ENCODE results near the gene C4B. TPM values are rescaled to one million over a fixed set of nuclear protein-coding genes. Genes with fewer than 3 reads are reported as not detected.
"Not testable (repeated sequence)": the region's sequence is repeated elsewhere in the genome, so short reads cannot be mapped to it uniquely, and the experiment has no call there.

The C4B gene
- total RNA-seq, 1 experiment from 2014 or later = 6.3 TPM

DNA sequence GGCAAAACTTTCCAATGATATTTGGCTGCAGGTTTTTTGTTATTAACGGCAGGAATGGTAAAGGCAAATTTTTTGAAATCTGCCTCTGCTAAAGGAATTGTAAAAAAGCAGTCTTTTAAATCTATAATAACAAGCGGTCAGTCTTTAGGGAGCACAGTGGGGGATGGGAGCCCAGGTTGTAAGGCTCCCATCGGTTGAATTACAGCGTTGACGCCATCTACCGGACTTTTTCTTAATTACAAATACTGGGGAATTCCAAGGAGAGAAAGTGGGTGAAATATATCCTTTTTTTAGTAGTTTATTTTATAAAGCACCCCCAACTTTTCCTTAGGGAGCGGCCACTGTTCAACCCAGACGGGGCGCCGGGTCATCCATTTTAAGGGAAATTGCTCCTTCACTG, 25.2 kb upstream of the C4B start:
- H3K9me3 ChIP-seq (ENCODE audit: control insufficient read depth in 1 of 2, insufficient read depth in 1 of 2, low read depth in 1 of 2, low read length in 2 of 2); H3K36me3 ChIP-seq (ENCODE audit: control insufficient read depth in 1 of 2, insufficient read depth in 2 of 2, low read length in 2 of 2); intact Hi-C loops (cut with micrococcal nuclease); H2AFZ ChIP-seq (ENCODE audit: low read depth, low read length, poor library complexity, severe bottlenecking); RAD21 ChIA-PET (ENCODE audit: low non-redundant PET in 1 of 2, low total read pairs in 2 of 2, uncharacterized antibody in 2 of 2, unreplicated experiment in 2 of 2); H3K27me3 ChIP-seq (ENCODE audit: insufficient read depth, low read length); H3K79me2 ChIP-seq (ENCODE audit: insufficient read depth, low read length); H4K20me1 ChIP-seq (ENCODE audit: insufficient read depth); DNase-seq (ENCODE audit: low read depth, low spot score); POLR2A ChIA-PET; H3K9ac ChIP-seq (ENCODE audit: low read length); BruUV-seq (replicated peaks); CTCF ChIA-PET; H3K9me2 ChIP-seq (ENCODE audit: insufficient read depth); H3K4me1 ChIP-seq (ENCODE audit: control insufficient read depth in 1 of 2, insufficient read depth in 2 of 2, low read length in 2 of 2); H3K27ac ChIP-seq (ENCODE audit: low read depth, low read length); H3K4me2 ChIP-seq (ENCODE audit: low read length); H3K4me3 ChIP-seq (replicated peaks in 1 of 2; ENCODE audit: low read depth in 1 of 2, low read length in 2 of 2): not testable (repeated sequence)
- 0 out of 2 replicates have a peak, but pooled peaks have one; percentile 50 for ATAC-seq

DNA sequence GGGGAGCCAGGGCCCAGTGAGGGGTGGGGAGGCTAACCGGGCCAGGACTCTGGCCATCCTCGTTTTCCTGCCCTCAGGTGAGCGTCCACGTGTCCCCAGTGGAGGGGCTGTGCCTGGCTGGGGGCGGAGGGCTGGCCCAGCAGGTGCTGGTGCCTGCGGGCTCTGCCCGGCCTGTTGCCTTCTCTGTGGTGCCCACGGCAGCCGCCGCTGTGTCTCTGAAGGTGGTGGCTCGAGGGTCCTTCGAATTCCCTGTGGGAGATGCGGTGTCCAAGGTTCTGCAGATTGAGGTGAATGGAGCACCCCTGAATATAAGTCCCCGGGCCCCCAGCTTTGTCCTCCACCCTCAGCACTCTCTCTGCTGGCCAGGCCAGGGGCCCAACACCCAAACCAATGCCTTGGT, 20.2 kb upstream of the C4B start:
- ATAC-seq; H3K4me3 ChIP-seq (replicated peaks in 1 of 2; ENCODE audit: low read depth in 1 of 2, low read length in 2 of 2); H2AFZ ChIP-seq (ENCODE audit: low read depth, low read length, poor library complexity, severe bottlenecking); POLR2A ChIA-PET; H3K36me3 ChIP-seq (ENCODE audit: control insufficient read depth in 1 of 2, insufficient read depth in 2 of 2, low read length in 2 of 2); CTCF ChIA-PET; H3K79me2 ChIP-seq (ENCODE audit: insufficient read depth, low read length); intact Hi-C loops (cut with micrococcal nuclease); H3K9me3 ChIP-seq (ENCODE audit: control insufficient read depth in 1 of 2, insufficient read depth in 1 of 2, low read depth in 1 of 2, low read length in 2 of 2); H3K9ac ChIP-seq (ENCODE audit: low read length); BruUV-seq (replicated peaks); H3K4me1 ChIP-seq (ENCODE audit: control insufficient read depth in 1 of 2, insufficient read depth in 2 of 2, low read length in 2 of 2); DNase-seq (ENCODE audit: low read depth, low spot score); H3K27me3 ChIP-seq (ENCODE audit: insufficient read depth, low read length); H3K27ac ChIP-seq (ENCODE audit: low read depth, low read length); H3K4me2 ChIP-seq (ENCODE audit: low read length); H3K9me2 ChIP-seq (ENCODE audit: insufficient read depth); RAD21 ChIA-PET (ENCODE audit: low non-redundant PET in 1 of 2, low total read pairs in 2 of 2, uncharacterized antibody in 2 of 2, unreplicated experiment in 2 of 2); H4K20me1 ChIP-seq (ENCODE audit: insufficient read depth): not testable (repeated sequence)

- H4K20me1 ChIP-seq (ENCODE audit: insufficient read depth); H3K4me3 ChIP-seq (replicated peaks in 1 of 2; ENCODE audit: low read depth in 1 of 2, low read length in 2 of 2); POLR2A ChIA-PET; H3K36me3 ChIP-seq (ENCODE audit: control insufficient read depth in 1 of 2, insufficient read depth in 2 of 2, low read length in 2 of 2); H3K9me3 ChIP-seq (ENCODE audit: control insufficient read depth in 1 of 2, insufficient read depth in 1 of 2, low read depth in 1 of 2, low read length in 2 of 2); H3K27ac ChIP-seq (ENCODE audit: low read depth, low read length); H3K27me3 ChIP-seq (ENCODE audit: insufficient read depth, low read length); CTCF ChIA-PET; BruUV-seq (replicated peaks); H3K4me2 ChIP-seq (ENCODE audit: low read length); RAD21 ChIA-PET (ENCODE audit: low non-redundant PET in 1 of 2, low total read pairs in 2 of 2, uncharacterized antibody in 2 of 2, unreplicated experiment in 2 of 2); H3K9ac ChIP-seq (ENCODE audit: low read length); H3K79me2 ChIP-seq (ENCODE audit: insufficient read depth, low read length); H3K9me2 ChIP-seq (ENCODE audit: insufficient read depth); intact Hi-C loops (cut with micrococcal nuclease); DNase-seq (ENCODE audit: low read depth, low spot score); H2AFZ ChIP-seq (ENCODE audit: low read depth, low read length, poor library complexity, severe bottlenecking); ATAC-seq; H3K4me1 ChIP-seq (ENCODE audit: control insufficient read depth in 1 of 2, insufficient read depth in 2 of 2, low read length in 2 of 2): not testable (repeated sequence)
Measured at GRCh38 chr6:31996385-31996784, 18.2 kb upstream of the C4B start.

- CTCF ChIA-PET; RAD21 ChIA-PET (ENCODE audit: low non-redundant PET in 1 of 2, low total read pairs in 2 of 2, uncharacterized antibody in 2 of 2, unreplicated experiment in 2 of 2); H3K9me2 ChIP-seq (ENCODE audit: insufficient read depth); H3K4me1 ChIP-seq (ENCODE audit: control insufficient read depth in 1 of 2, insufficient read depth in 2 of 2, low read length in 2 of 2); H3K79me2 ChIP-seq (ENCODE audit: insufficient read depth, low read length); H3K9ac ChIP-seq (ENCODE audit: low read length); H3K4me3 ChIP-seq (replicated peaks in 1 of 2; ENCODE audit: low read depth in 1 of 2, low read length in 2 of 2); ATAC-seq; DNase-seq (ENCODE audit: low read depth, low spot score); H3K4me2 ChIP-seq (ENCODE audit: low read length); H2AFZ ChIP-seq (ENCODE audit: low read depth, low read length, poor library complexity, severe bottlenecking); H3K9me3 ChIP-seq (ENCODE audit: control insufficient read depth in 1 of 2, insufficient read depth in 1 of 2, low read depth in 1 of 2, low read length in 2 of 2); H4K20me1 ChIP-seq (ENCODE audit: insufficient read depth); POLR2A ChIA-PET; H3K27me3 ChIP-seq (ENCODE audit: insufficient read depth, low read length); H3K36me3 ChIP-seq (ENCODE audit: control insufficient read depth in 1 of 2, insufficient read depth in 2 of 2, low read length in 2 of 2); H3K27ac ChIP-seq (ENCODE audit: low read depth, low read length); BruUV-seq (replicated peaks); intact Hi-C loops (cut with micrococcal nuclease): not testable (repeated sequence)
Measured at GRCh38 chr6:32002546-32003268, 11.9 kb upstream of the C4B start.

All from HCT116 (cell line).